Endodermal cell (in vitro differentiated cells): ENCODE data around the gene RPGRIP1. TPM values are rescaled to one million over a fixed set of nuclear protein-coding genes. Genes with fewer than 3 reads are reported as not detected.
"Not testable (repeated sequence)": the region's sequence is repeated elsewhere in the genome, so short reads cannot be mapped to it uniquely, and the experiment has no call there.

Source experiments
- DNase-seq: peaks from one replicate; pipeline ENCODE4 v3.0.0-alpha.2; 2017
- H3K27ac ChIP-seq: 2 replicates; pipeline ENCODE4 v1.5.1; 2013; ENCODE audit warnings: mild to moderate bottlenecking, low read depth, low read length, moderate library complexity
- H3K27me3 ChIP-seq: 2 replicates; pipeline ENCODE4 v1.6.1; 2013; ENCODE audit warnings: mild to moderate bottlenecking, low read length, moderate library complexity; ENCODE audit not compliant: insufficient read depth, control insufficient read depth, poor library complexity, severe bottlenecking
- H3K36me3 ChIP-seq: 2 replicates; pipeline ENCODE4 v1.7.0; 2013; ENCODE audit warnings: mild to moderate bottlenecking, low read length, moderate library complexity; ENCODE audit not compliant: control insufficient read depth, insufficient read depth
- H3K4me1 ChIP-seq: one replicate; pipeline ENCODE4 v1.7.0; 2013; ENCODE audit warnings: low read length; ENCODE audit not compliant: control insufficient read depth, insufficient read depth
- H3K4me3 ChIP-seq: 2 replicates; pipeline ENCODE4 v1.5.1; 2013; ENCODE audit warnings: mild to moderate bottlenecking, low read length, moderate library complexity
- H3K9ac ChIP-seq: 2 replicates; pipeline ENCODE4 v1.6.1; 2013; ENCODE audit warnings: mild to moderate bottlenecking, low read length, moderate library complexity; ENCODE audit not compliant: poor library complexity, severe bottlenecking; ENCODE audit errors: extremely low read depth
- H3K9me3 ChIP-seq: 2 replicates; pipeline ENCODE4 v1.6.1; 2013; ENCODE audit warnings: mild to moderate bottlenecking, low read length, moderate library complexity; ENCODE audit not compliant: control insufficient read depth
- H3K27ac Mint-ChIP-seq: 2 replicates; pipeline ENCODE4 v1.8.0; 2020; ENCODE audit warnings: mixed read lengths
- H3K27me3 Mint-ChIP-seq: 2 replicates; pipeline ENCODE4 v1.8.0; 2021; ENCODE audit warnings: mild to moderate bottlenecking, mixed read lengths; ENCODE audit not compliant: insufficient read depth
- H3K36me3 Mint-ChIP-seq: 2 replicates; pipeline ENCODE4 v1.8.0; 2020; ENCODE audit warnings: low read depth, mixed read lengths
- H3K4me1 Mint-ChIP-seq: 2 replicates; pipeline ENCODE4 v1.8.0; 2020; ENCODE audit warnings: mixed read lengths
- H3K4me3 Mint-ChIP-seq: 2 replicates; pipeline ENCODE4 v1.8.0; 2020; ENCODE audit warnings: mild to moderate bottlenecking, moderate library complexity, mixed read lengths
- H3K9me3 Mint-ChIP-seq: 2 replicates; pipeline ENCODE4 v1.8.0; 2020; ENCODE audit warnings: mild to moderate bottlenecking, mixed read lengths
- whole genome bisulfite sequencing, 2 experiments: methylation state at CpG; one replicate each; pipeline versions ENCODE4 v1.1.5 to v1.1.7; 2013; ENCODE audit warnings: missing lambda C conversion rate in 2 of 2, mixed read lengths in 1 of 2; ENCODE audit not compliant: insufficient coverage in 1 of 2, insufficient read length in 1 of 2; 5-methylcytosine and 5-hydroxymethylcytosine counted together
- total RNA-seq, 2 donors: library from RNA; stranded (reverse); fragmentation: NEBNext Ultra II Directional in 1 of 2; extraction: Animal tissue kit (Norgen Biotek cat#: 25700) in 1 of 2; gene quantifications; 2 replicates in 1 of 2; 3 replicates in 1 of 2; pipeline ENCODE4 v1.2.1, GENCODE V29; 2021
- TF ChIP-seq, protein P1 (sequence below): fragments of 200-600 bp; sonication (generic); conservative IDR thresholded peaks from 2 replicates; pipeline ENCODE4 v1.5.0; 2021; ENCODE audit warnings: antibody characterized with exemption, mild to moderate bottlenecking

Gene RPGRIP1
- total RNA-seq, 2 donors from 2014 or later: 0.29 TPM; not detected in 1

DNA sequence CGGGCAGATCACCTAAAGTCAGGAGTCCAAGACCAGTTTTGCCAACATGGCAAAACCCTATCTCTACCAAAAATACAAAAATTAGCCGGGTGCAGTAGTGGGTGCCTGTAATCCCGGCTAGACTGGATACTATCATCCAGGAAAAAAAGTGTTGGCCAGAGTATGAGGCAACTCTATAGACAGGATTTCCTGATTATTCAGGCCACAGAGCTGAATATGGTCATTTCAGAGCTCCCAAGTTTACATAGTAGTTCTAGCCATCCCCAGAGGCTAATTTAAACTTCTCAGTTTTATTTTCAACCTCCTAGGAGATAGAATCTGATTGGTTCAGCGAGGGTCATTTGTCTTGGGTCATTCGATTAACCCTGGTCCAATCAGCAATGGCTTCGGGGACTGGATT, 7.3 kb downstream of the RPGRIP1 start:
- Mint-ChIP-seq H3K9me3 (no peaks in the 10 kb centered on the region), H3K4me1 (no peaks in the 10 kb centered on the region), H3K36me3 (no peaks in the 10 kb centered on the region), H3K4me3 (no peak overlapping the region), H3K27me3 (no peaks in the 10 kb centered on the region), H3K27ac (no peak overlapping the region)
- H3K4me1 ChIP-seq: no peaks in the 10 kb centered on the region
- no peaks in the 10 kb centered on the region for H3K27me3 ChIP-seq
- H3K27ac ChIP-seq: no peak overlapping the region
- no peaks in the 10 kb centered on the region for H3K9me3 ChIP-seq
- DNase-seq: no peak
- TF ChIP-seq, protein P1, sequence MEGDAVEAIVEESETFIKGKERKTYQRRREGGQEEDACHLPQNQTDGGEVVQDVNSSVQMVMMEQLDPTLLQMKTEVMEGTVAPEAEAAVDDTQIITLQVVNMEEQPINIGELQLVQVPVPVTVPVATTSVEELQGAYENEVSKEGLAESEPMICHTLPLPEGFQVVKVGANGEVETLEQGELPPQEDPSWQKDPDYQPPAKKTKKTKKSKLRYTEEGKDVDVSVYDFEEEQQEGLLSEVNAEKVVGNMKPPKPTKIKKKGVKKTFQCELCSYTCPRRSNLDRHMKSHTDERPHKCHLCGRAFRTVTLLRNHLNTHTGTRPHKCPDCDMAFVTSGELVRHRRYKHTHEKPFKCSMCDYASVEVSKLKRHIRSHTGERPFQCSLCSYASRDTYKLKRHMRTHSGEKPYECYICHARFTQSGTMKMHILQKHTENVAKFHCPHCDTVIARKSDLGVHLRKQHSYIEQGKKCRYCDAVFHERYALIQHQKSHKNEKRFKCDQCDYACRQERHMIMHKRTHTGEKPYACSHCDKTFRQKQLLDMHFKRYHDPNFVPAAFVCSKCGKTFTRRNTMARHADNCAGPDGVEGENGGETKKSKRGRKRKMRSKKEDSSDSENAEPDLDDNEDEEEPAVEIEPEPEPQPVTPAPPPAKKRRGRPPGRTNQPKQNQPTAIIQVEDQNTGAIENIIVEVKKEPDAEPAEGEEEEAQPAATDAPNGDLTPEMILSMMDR: no peak
- no peak overlapping the region for H3K4me3 ChIP-seq
- no peak overlapping the region for H3K9ac ChIP-seq
- WGBS, 2 experiments: 90 to 92% methylated on average over 6 of the region's 6 CpGs
- H3K36me3 ChIP-seq: no peaks in the 10 kb centered on the region

DNA sequence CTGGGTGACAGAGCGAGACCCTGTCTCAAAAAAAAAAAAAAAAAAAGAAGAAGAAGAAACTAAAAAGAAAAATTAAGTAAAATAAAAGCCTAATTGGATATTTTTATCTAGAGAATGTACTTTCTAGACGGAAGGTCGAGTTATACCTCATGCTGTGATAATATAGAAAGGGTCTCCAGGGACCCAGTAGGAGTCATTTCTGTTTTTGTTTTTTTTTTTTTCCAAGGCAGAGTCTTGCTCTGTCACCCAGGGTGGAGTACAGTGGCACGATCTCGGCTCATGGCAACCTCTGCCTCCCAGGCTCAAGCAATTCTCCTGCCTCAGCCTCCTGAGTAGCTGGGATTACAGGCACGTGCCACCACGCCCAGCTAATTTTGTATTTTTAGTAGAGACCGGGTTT, 14.1 kb downstream of the RPGRIP1 start:
- H3K4me3 Mint-ChIP-seq, H3K27me3 ChIP-seq, H3K27ac Mint-ChIP-seq, H3K9ac ChIP-seq, H3K36me3 Mint-ChIP-seq, H3K4me1 Mint-ChIP-seq, H3K27me3 Mint-ChIP-seq, H3K4me1 ChIP-seq, DNase-seq, H3K27ac ChIP-seq, H3K9me3 ChIP-seq, H3K9me3 Mint-ChIP-seq, H3K36me3 ChIP-seq, H3K4me3 ChIP-seq: not testable (repeated sequence)
- 87 to 90% methylated on average over 7 of the region's 8 CpGs for WGBS, 2 experiments

DNA sequence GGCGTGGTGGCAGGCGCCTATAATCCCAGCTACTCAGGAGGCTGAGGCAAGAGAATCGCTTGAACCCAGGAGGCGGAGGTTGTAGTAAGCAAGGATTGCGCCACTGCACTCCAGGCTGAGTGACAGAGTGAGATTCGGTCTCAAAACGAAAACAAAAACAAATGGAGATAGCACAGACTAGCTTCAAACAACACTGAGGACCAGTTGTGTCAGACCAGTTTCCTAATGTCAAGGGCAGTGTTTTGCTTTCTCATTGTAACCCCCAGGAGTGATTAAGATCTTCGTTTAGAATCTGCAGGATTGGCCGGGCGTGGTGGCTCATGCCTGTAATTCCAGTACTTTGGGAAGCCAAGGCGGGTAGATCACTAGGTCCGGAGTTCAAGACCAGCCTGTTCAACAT, 18.5 kb downstream of the RPGRIP1 start:
- H3K36me3 Mint-ChIP-seq: no peaks in the 10 kb centered on the region
- no peaks in the 10 kb centered on the region for H3K4me1 ChIP-seq
- H3K36me3 ChIP-seq: no peaks in the 10 kb centered on the region
- H3K27me3 Mint-ChIP-seq: peaks cover 20% of the 10 kb centered on the region
- H3K4me3 Mint-ChIP-seq: no peak overlapping the region
- no peak for DNase-seq
- no peak overlapping the region for H3K27ac ChIP-seq
- no peaks in the 10 kb centered on the region for H3K9me3 ChIP-seq
- H3K27ac Mint-ChIP-seq: no peak overlapping the region
- H3K4me1 Mint-ChIP-seq: peaks cover 10% of the 10 kb centered on the region
- no peak overlapping the region for H3K4me3 ChIP-seq
- H3K9me3 Mint-ChIP-seq: no peaks in the 10 kb centered on the region
- H3K27me3 ChIP-seq: peaks cover 5% of the 10 kb centered on the region
- TF ChIP-seq, protein P1: no peak
- WGBS, 2 experiments: 88 to 92% methylated on average over 12 of the region's 12 CpGs
- H3K9ac ChIP-seq: no peak overlapping the region

DNA sequence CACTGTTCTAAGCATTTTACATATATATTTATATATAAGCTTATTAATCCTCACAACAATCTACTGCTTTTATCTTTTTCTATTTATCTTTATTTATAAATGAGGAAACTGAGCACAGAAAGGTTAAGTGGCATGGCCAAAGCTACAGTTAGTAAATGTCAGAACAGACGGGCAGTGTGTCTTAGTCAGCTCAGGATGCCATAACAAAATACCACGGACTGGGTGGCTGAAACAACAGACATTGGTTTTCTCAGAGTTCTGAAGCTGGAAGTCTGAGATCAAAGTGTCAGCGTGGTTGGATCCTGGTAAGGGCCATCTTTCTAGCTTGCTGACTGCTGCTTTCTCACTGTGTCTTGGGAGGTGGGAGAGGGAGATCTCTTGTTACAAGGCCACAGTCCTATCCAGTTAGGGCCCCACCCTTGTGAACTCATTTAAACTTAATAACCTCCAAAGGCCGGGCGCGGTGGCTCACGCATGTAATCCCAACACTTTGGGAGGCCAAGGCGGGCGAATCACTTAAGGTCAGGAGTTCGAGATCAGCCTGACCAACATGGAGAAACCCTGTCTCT, 19.8 kb downstream of the RPGRIP1 start:
- H3K9ac ChIP-seq: no peak overlapping the region
- no peak overlapping the region for H3K4me3 ChIP-seq
- no peak for DNase-seq
- TF ChIP-seq, protein P1: no peak
- no peaks in the 10 kb centered on the region for H3K4me1 ChIP-seq
- no peaks in the 10 kb centered on the region for H3K9me3 ChIP-seq
- H3K27ac ChIP-seq: no peak overlapping the region
- Mint-ChIP-seq H3K9me3 (no peaks in the 10 kb centered on the region), H3K4me1 (peaks cover 10% of the 10 kb centered on the region), H3K27me3 (peaks cover 20% of the 10 kb centered on the region), H3K27ac (no peak overlapping the region), H3K4me3 (no peak overlapping the region), H3K36me3 (no peaks in the 10 kb centered on the region)
- peaks cover 5% of the 10 kb centered on the region for H3K27me3 ChIP-seq
- H3K36me3 ChIP-seq: no peaks in the 10 kb centered on the region
- WGBS, 2 experiments: 82 to 86% methylated on average over 6 to 9 of the region's 10 CpGs
